ENCODE data around the gene ERGIC2. TPM values are rescaled to one million over a fixed set of nuclear protein-coding genes. Genes with fewer than 3 reads are reported as not detected.

Gene ERGIC2
- total RNA-seq, 1 donor from 2014 or later: 108 TPM

GRCh38 chr12:29304388-29304787 is 76.6 kb downstream of the ERGIC2 start:
- Histone ChIP-seq H4K20me1 (ENCODE audit: low read depth) (no peaks in the 10 kb centered on the region), H3K36me3 (no peaks in the 10 kb centered on the region), H3K27me3 (no peaks in the 10 kb centered on the region), H2AFZ (replicated peaks) (no peak overlapping the region), H3K27ac (no peak overlapping the region), H3K4me3 (no peak overlapping the region), H3K9me3 (ENCODE audit: low read depth) (no peaks in the 10 kb centered on the region), H3K4me1 (no peaks in the 10 kb centered on the region), H3K79me2 (ENCODE audit: low read depth) (no peaks in the 10 kb centered on the region), H3K4me2 (no peak overlapping the region), H3F3A (ENCODE audit: low read depth) (no peaks in the 10 kb centered on the region), H3K9ac (no peak overlapping the region)
- no peak for TF ChIP-seq EZH2phosphoT487 (IDR thresholded peaks at IDR 0.05)
- TF ChIP-seq EZH2 (IDR thresholded peaks at IDR 0.05): no peak
- no peak for TF ChIP-seq CTCF (IDR thresholded peaks at IDR 0.05)
- no peak for DNase-seq (ENCODE audit: low spot score)
- Mint-ChIP-seq H3K9me3 (no peaks in the 10 kb centered on the region), H3K4me1 (no peaks in the 10 kb centered on the region), H3K27me3 (ENCODE audit: insufficient read depth, low read depth) (no peaks in the 10 kb centered on the region), H3K36me3 (no peaks in the 10 kb centered on the region), H3K4me3 (no peak overlapping the region), H3K27ac (no peak overlapping the region)

- Histone ChIP-seq H3F3A (ENCODE audit: low read depth) (no peaks in the 10 kb centered on the region), H3K4me1 (no peaks in the 10 kb centered on the region), H3K9ac (no peak overlapping the region), H3K27me3 (no peaks in the 10 kb centered on the region), H3K79me2 (ENCODE audit: low read depth) (no peaks in the 10 kb centered on the region), H2AFZ (replicated peaks) (no peak overlapping the region), H4K20me1 (ENCODE audit: low read depth) (no peaks in the 10 kb centered on the region), H3K4me3 (no peak overlapping the region), H3K9me3 (ENCODE audit: low read depth) (no peaks in the 10 kb centered on the region), H3K27ac (no peak overlapping the region), H3K36me3 (no peaks in the 10 kb centered on the region), H3K4me2 (no peak overlapping the region)
- Mint-ChIP-seq H3K9me3 (no peaks in the 10 kb centered on the region), H3K4me3 (no peak overlapping the region), H3K27ac (no peak overlapping the region), H3K36me3 (no peaks in the 10 kb centered on the region), H3K4me1 (peaks cover 4% of the 10 kb centered on the region), H3K27me3 (ENCODE audit: insufficient read depth, low read depth) (no peaks in the 10 kb centered on the region)
- TF ChIP-seq CTCF (IDR thresholded peaks at IDR 0.05) (no peak), EZH2 (IDR thresholded peaks at IDR 0.05) (no peak), EZH2phosphoT487 (IDR thresholded peaks at IDR 0.05) (no peak)
- no peak for DNase-seq (ENCODE audit: low spot score)
Observed at GRCh38 chr12:29301114-29301513, 79.9 kb downstream of the ERGIC2 start.

GRCh38 chr12:29299633-29300032 is 81.3 kb downstream of the ERGIC2 start:
- TF ChIP-seq CTCF (IDR thresholded peaks at IDR 0.05) (no peak), EZH2phosphoT487 (IDR thresholded peaks at IDR 0.05) (no peak), EZH2 (IDR thresholded peaks at IDR 0.05) (no peak)
- Histone ChIP-seq H3K36me3 (no peaks in the 10 kb centered on the region), H3K27me3 (no peaks in the 10 kb centered on the region), H3K4me2 (no peak overlapping the region), H3K4me3 (no peak overlapping the region), H3F3A (ENCODE audit: low read depth) (no peaks in the 10 kb centered on the region), H3K9me3 (ENCODE audit: low read depth) (no peaks in the 10 kb centered on the region), H2AFZ (replicated peaks) (no peak overlapping the region), H3K4me1 (no peaks in the 10 kb centered on the region), H3K9ac (no peak overlapping the region), H3K79me2 (ENCODE audit: low read depth) (no peaks in the 10 kb centered on the region), H4K20me1 (ENCODE audit: low read depth) (no peaks in the 10 kb centered on the region), H3K27ac (no peak overlapping the region)
- Mint-ChIP-seq H3K27me3 (ENCODE audit: insufficient read depth, low read depth) (no peaks in the 10 kb centered on the region), H3K9me3 (no peaks in the 10 kb centered on the region), H3K4me3 (no peak overlapping the region), H3K27ac (no peak overlapping the region), H3K4me1 (peaks cover 4% of the 10 kb centered on the region), H3K36me3 (no peaks in the 10 kb centered on the region)
- DNase-seq (ENCODE audit: low spot score): no peak

Measured in neural progenitor cell (in vitro differentiated cells).